ENCODE data around the gene HDAC1.

Gene HDAC1

GRCh38 chr1:32250893-32251716, 40.8 kb upstream of the HDAC1 start, which contains the start of gene LCK:
LCK (plus strand) TSS chr1:32251265; CDS start chr1:32274330, 23,065 bp downstream.
- H3K9me2 ChIP-seq (replicated peaks; ENCODE audit: low read depth, low read length) = no peaks in the 10 kb centered on the region
- H2AFZ ChIP-seq (ENCODE audit: low read length) = no peak within 1 kb of the TSS
- peaks cover 7% of the 10 kb centered on the region for H4K20me1 ChIP-seq (ENCODE audit: insufficient read depth, low read length, poor library complexity, severe bottlenecking)
- no peaks in the 10 kb centered on the region for H3K27me3 ChIP-seq (ENCODE audit: insufficient read depth, low read length, poor library complexity, severe bottlenecking)
- H3K79me2 ChIP-seq (ENCODE audit: insufficient read depth, low read length) = peaks cover 50% of the 10 kb centered on the region
- H3K4me1 ChIP-seq (ENCODE audit: insufficient read depth, low read length, poor library complexity, severe bottlenecking) = peaks cover 69% of the 10 kb centered on the region
- TF ChIP-seq CTCF (conservative IDR thresholded peaks at IDR 0.05; ENCODE audit: low read length) (no peak), EZH2phosphoT487 (IDR thresholded peaks at IDR 0.05; ENCODE audit: borderline replicate concordance) (no peak)
- H3K36me3 ChIP-seq (ENCODE audit: insufficient read depth, low read length) = no peaks in the 10 kb centered on the region
- H3K9me3 ChIP-seq (ENCODE audit: insufficient read depth, low read depth, low read length) = no peaks in the 10 kb centered on the region
- peak within 1 kb of the TSS; percentile 95 for H3K9ac ChIP-seq (ENCODE audit: low read depth, low read length, poor library complexity, severe bottlenecking)
- peak within 1 kb of the TSS; percentile 75 for H3K4me3 ChIP-seq (ENCODE audit: low read length, poor library complexity, severe bottlenecking)
- H3F3A ChIP-seq (ENCODE audit: low read depth) = peaks cover 3% of the 10 kb centered on the region; the same call in 1 of the 2 replicates
- H3K4me2 ChIP-seq (ENCODE audit: low read depth, low read length, poor library complexity, severe bottlenecking) = peak within 1 kb of the TSS; percentile 99

GRCh38 chr1:32255072-32256071, 36.5 kb upstream of the HDAC1 start:
- H3K4me2 ChIP-seq (ENCODE audit: low read depth, low read length, poor library complexity, severe bottlenecking) = peak overlapping the region; percentile 50
- H2AFZ ChIP-seq (ENCODE audit: low read length) = no peak overlapping the region

More at GRCh38 chr1:32255072-32256071, 36.5 kb upstream of the HDAC1 start:
- H3K9me3 ChIP-seq (ENCODE audit: insufficient read depth, low read depth, low read length) = no peaks in the 10 kb centered on the region
- no peaks in the 10 kb centered on the region for H3K27me3 ChIP-seq (ENCODE audit: insufficient read depth, low read length, poor library complexity, severe bottlenecking)
- H3K36me3 ChIP-seq (ENCODE audit: insufficient read depth, low read length) = no peaks in the 10 kb centered on the region
- H4K20me1 ChIP-seq (ENCODE audit: insufficient read depth, low read length, poor library complexity, severe bottlenecking) = peaks cover 20% of the 10 kb centered on the region
- peak overlapping the region; percentile 32 for H3K4me3 ChIP-seq (ENCODE audit: low read length, poor library complexity, severe bottlenecking)
- H3K9ac ChIP-seq (ENCODE audit: low read depth, low read length, poor library complexity, severe bottlenecking) = no peak overlapping the region
- no peak for TF ChIP-seq CTCF (conservative IDR thresholded peaks at IDR 0.05; ENCODE audit: low read length)
- TF ChIP-seq EZH2phosphoT487 (IDR thresholded peaks at IDR 0.05; ENCODE audit: borderline replicate concordance) = no peak
- H3F3A ChIP-seq (ENCODE audit: low read depth) = no peaks in the 10 kb centered on the region
- no peaks in the 10 kb centered on the region for H3K9me2 ChIP-seq (replicated peaks; ENCODE audit: low read depth, low read length)
- peaks cover 50% of the 10 kb centered on the region for H3K4me1 ChIP-seq (ENCODE audit: insufficient read depth, low read length, poor library complexity, severe bottlenecking)
- peaks cover 86% of the 10 kb centered on the region for H3K79me2 ChIP-seq (ENCODE audit: insufficient read depth, low read length)
